ENCODE measurements around the gene SPAAR. TPM values are rescaled to one million over a fixed set of nuclear protein-coding genes. Genes with fewer than 3 reads are reported as not detected.

SPAAR gene
- 0.27 and 0.72 TPM in 2 replicates for total RNA-seq (2022)
- Bru-seq, nascent RNA: percentile 31 among the genes with signal in this experiment
- BruChase-seq, experiment 1, labeled RNA remaining after a 6-hour chase: percentile 32 among the genes with signal in this experiment
- percentile 22 among the genes with signal in this experiment for BruChase-seq, experiment 2, labeled RNA remaining after a 2-hour chase
- long read RNA-seq: 0 reads

GRCh38 chr9:35909274-35909673 lies at the start of gene SPAAR:
Gene SPAAR (plus strand): TSS chr9:35909490. CDS start chr9:35910464, 974 bp downstream.
- CTCF ChIA-PET: interaction anchor here (0.6 to 3.9 kb wide), 8 partner anchors 9 to 214 kb away, joined by 3 to 15 read pairs (median 4); no protein-coding TSS in a partner anchor
- POLR2A ChIA-PET: interaction anchor here (0.7 to 4.8 kb wide), 5 partner anchors 36 to 388 kb away, joined by 3 to 52 read pairs (median 5); partner anchors contain the start of genes GBA2 and RGP1
- no peak for TF ChIP-seq CTCF (IDR thresholded peaks at IDR 0.05; ENCODE audit: unreplicated experiment)
- Mint-ChIP-seq H3K36me3 (ENCODE audit: insufficient read depth, unreplicated experiment) (no peaks in the 10 kb centered on the region), H3K27ac (ENCODE audit: low read depth, unreplicated experiment) (peak within 1 kb of the TSS; percentile 88), H3K27me3 (ENCODE audit: insufficient read depth, unreplicated experiment) (no peaks in the 10 kb centered on the region), H3K4me3 (ENCODE audit: unreplicated experiment) (peak within 1 kb of the TSS; percentile 78), H3K4me1 (ENCODE audit: insufficient read depth, unreplicated experiment) (peaks cover 46% of the 10 kb centered on the region), H3K9me3 (ENCODE audit: unreplicated experiment) (no peaks in the 10 kb centered on the region)
- no TSS peak for BruUV-seq (replicated peaks)
- intact Hi-C loops (cut with micrococcal nuclease): loop anchor here (10.0 kb wide), 1 partner anchor 254 kb away; the partner anchor contains the start of genes CCDC107, RMRP and SIT1
- DNase-seq (ENCODE audit: unreplicated experiment): no peak

GRCh38 chr9:35859990-35860339 lies 49.3 kb upstream of the SPAAR start:
- TF ChIP-seq CTCF (IDR thresholded peaks at IDR 0.05; ENCODE audit: unreplicated experiment): no peak
- H3K27me3 Mint-ChIP-seq (ENCODE audit: insufficient read depth, unreplicated experiment): peaks cover 47% of the 10 kb centered on the region
- H3K4me3 Mint-ChIP-seq (ENCODE audit: unreplicated experiment): no peak overlapping the region
- H3K27ac Mint-ChIP-seq (ENCODE audit: low read depth, unreplicated experiment): no peak overlapping the region
- CTCF ChIA-PET: interaction anchor here (0.7 kb wide), 1 partner anchor 20 kb away, joined by 3 read pairs; no protein-coding TSS in a partner anchor
- no peaks in the 10 kb centered on the region for H3K4me1 Mint-ChIP-seq (ENCODE audit: insufficient read depth, unreplicated experiment)
- BruUV-seq (replicated peaks): no TSS peak
- no peak for DNase-seq (ENCODE audit: unreplicated experiment)
- H3K36me3 Mint-ChIP-seq (ENCODE audit: insufficient read depth, unreplicated experiment): peaks cover 4% of the 10 kb centered on the region
- POLR2A ChIA-PET: no interaction called here
- H3K9me3 Mint-ChIP-seq (ENCODE audit: unreplicated experiment): no peaks in the 10 kb centered on the region
- intact Hi-C loops (cut with micrococcal nuclease): no loop called here

- H3K27ac Mint-ChIP-seq (ENCODE audit: low read depth, unreplicated experiment): no peak overlapping the region
- H3K4me1 Mint-ChIP-seq (ENCODE audit: insufficient read depth, unreplicated experiment): no peaks in the 10 kb centered on the region
- H3K36me3 Mint-ChIP-seq (ENCODE audit: insufficient read depth, unreplicated experiment): peaks cover 4% of the 10 kb centered on the region
- no peak for TF ChIP-seq CTCF (IDR thresholded peaks at IDR 0.05; ENCODE audit: unreplicated experiment)
- POLR2A ChIA-PET: interaction anchor here (0.7 to 1.5 kb wide), 3 partner anchors 11 to 76 kb away, joined by 3 read pairs; no protein-coding TSS in a partner anchor
- intact Hi-C loops (cut with micrococcal nuclease): no loop called here
- CTCF ChIA-PET: interaction anchor here (0.6 to 1.3 kb wide), 3 partner anchors 21 to 42 kb away, joined by 3 to 4 read pairs (median 4); no protein-coding TSS in a partner anchor
- H3K9me3 Mint-ChIP-seq (ENCODE audit: unreplicated experiment): no peaks in the 10 kb centered on the region
- BruUV-seq (replicated peaks): no TSS peak
- no peak for DNase-seq (ENCODE audit: unreplicated experiment)
- peaks cover 34% of the 10 kb centered on the region for H3K27me3 Mint-ChIP-seq (ENCODE audit: insufficient read depth, unreplicated experiment)
- H3K4me3 Mint-ChIP-seq (ENCODE audit: unreplicated experiment): no peak overlapping the region
Measured at GRCh38 chr9:35861161-35861897, 48.0 kb upstream of the SPAAR start.

- H3K36me3 Mint-ChIP-seq (ENCODE audit: insufficient read depth, unreplicated experiment): no peaks in the 10 kb centered on the region
- DNase-seq (ENCODE audit: unreplicated experiment): no peak
- no peaks in the 10 kb centered on the region for H3K9me3 Mint-ChIP-seq (ENCODE audit: unreplicated experiment)
- CTCF ChIA-PET: interaction anchor here (2.2 kb wide), 1 partner anchor 36 kb away, joined by 5 read pairs; no protein-coding TSS in a partner anchor
- intact Hi-C loops (cut with micrococcal nuclease): no loop called here
- peaks cover 24% of the 10 kb centered on the region for H3K27me3 Mint-ChIP-seq (ENCODE audit: insufficient read depth, unreplicated experiment)
- POLR2A ChIA-PET: no interaction called here
- no TSS peak for BruUV-seq (replicated peaks)
- H3K4me3 Mint-ChIP-seq (ENCODE audit: unreplicated experiment): no peak overlapping the region
- no peaks in the 10 kb centered on the region for H3K4me1 Mint-ChIP-seq (ENCODE audit: insufficient read depth, unreplicated experiment)
- H3K27ac Mint-ChIP-seq (ENCODE audit: low read depth, unreplicated experiment): no peak overlapping the region
- TF ChIP-seq CTCF (IDR thresholded peaks at IDR 0.05; ENCODE audit: unreplicated experiment): no peak
Measured at GRCh38 chr9:35862328-35862727, 47.0 kb upstream of the SPAAR start.
